GM12801 (cell line): ENCODE measurements around the gene ORMDL3.

Source experiments
- CTCF ChIP-seq: IDR thresholded peaks from one replicate; pipeline ENCODE4 v1.5.1; 2011; ENCODE audit warnings: control low read depth; ENCODE audit not compliant: insufficient read length; ENCODE audit errors: extremely low read depth

ORMDL3 gene

GRCh38 chr17:39969375-39969774, 42.0 kb upstream of the ORMDL3 start:
- TF ChIP-seq CTCF: no peak

- TF ChIP-seq CTCF: no peak
Measured at GRCh38 chr17:39968761-39969160, 41.4 kb upstream of the ORMDL3 start.

GRCh38 chr17:39966771-39967170, 39.4 kb upstream of the ORMDL3 start:
- no peak for TF ChIP-seq CTCF

GRCh38 chr17:39965017-39965699, 37.8 kb upstream of the ORMDL3 start:
- TF ChIP-seq CTCF: no peak

- TF ChIP-seq CTCF: no peak
Measured at GRCh38 chr17:39963829-39964228, 36.4 kb upstream of the ORMDL3 start.

- TF ChIP-seq CTCF: no peak
Measured at GRCh38 chr17:39962642-39963220, 35.3 kb upstream of the ORMDL3 start, which contains the start of gene GSDMA. TSS of gene GSDMA (plus strand) at chr17:39963004. CDS start at chr17:39965688, 2,684 bp downstream.

- TF ChIP-seq CTCF: no peak
Measured at GRCh38 chr17:39960524-39961041, 33.2 kb upstream of the ORMDL3 start.
